Neural cell (in vitro differentiated cells): ENCODE measurements around the gene TMED3.

Source experiments
- EZH2 ChIP-seq: fragments of 200-600, 300-800 bp; shearing (Covaris generic), sonication (generic); IDR thresholded peaks from 2 replicates; pipeline ENCODE4 v1.6.1; 2014; ENCODE audit warnings: antibody characterized with exemption, low read length, borderline replicate concordance, mild to moderate bottlenecking; ENCODE audit not compliant: insufficient read depth, poor library complexity, severe bottlenecking
- POLR2AphosphoS5 ChIP-seq: IDR thresholded peaks from 2 replicates; pipeline ENCODE4 v1.6.1; 2012
- RAD21 ChIP-seq: fragments of 450-650 bp; conservative IDR thresholded peaks from 2 replicates; pipeline ENCODE4 v1.6.1; 2014; ENCODE audit warnings: antibody characterized with exemption, mild to moderate bottlenecking, moderate library complexity
- TAF1 ChIP-seq: IDR thresholded peaks from 2 replicates; pipeline ENCODE4 v1.6.1; 2012; ENCODE audit warnings: low read depth
- TF ChIP-seq, protein P1 (sequence below): fragments of 450-650 bp; IDR thresholded peaks from 2 replicates; pipeline ENCODE4 v1.5.1; 2014; ENCODE audit warnings: antibody characterized with exemption, mild to moderate bottlenecking, moderate library complexity; ENCODE audit not compliant: poor library complexity, severe bottlenecking
- TF ChIP-seq, protein P2 (sequence below): IDR thresholded peaks from 2 replicates; pipeline ENCODE4 v1.6.1; 2012; ENCODE audit warnings: borderline replicate concordance

DNA sequence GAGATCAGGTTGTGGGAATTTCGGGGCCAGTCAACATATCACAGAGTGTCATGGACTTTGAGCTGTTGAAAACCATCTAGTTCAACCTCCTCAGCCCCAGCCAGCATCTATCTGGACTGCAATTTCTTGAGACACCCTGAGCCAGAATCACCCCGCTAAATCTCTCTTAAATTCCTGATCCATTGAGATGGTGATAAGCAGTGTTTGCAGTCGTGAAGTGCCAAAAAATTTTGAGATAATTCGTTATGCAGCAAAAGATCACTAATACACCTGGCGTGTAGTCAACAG is 29.3 kb downstream of the TMED3 start:
- TF ChIP-seq, protein P1, sequence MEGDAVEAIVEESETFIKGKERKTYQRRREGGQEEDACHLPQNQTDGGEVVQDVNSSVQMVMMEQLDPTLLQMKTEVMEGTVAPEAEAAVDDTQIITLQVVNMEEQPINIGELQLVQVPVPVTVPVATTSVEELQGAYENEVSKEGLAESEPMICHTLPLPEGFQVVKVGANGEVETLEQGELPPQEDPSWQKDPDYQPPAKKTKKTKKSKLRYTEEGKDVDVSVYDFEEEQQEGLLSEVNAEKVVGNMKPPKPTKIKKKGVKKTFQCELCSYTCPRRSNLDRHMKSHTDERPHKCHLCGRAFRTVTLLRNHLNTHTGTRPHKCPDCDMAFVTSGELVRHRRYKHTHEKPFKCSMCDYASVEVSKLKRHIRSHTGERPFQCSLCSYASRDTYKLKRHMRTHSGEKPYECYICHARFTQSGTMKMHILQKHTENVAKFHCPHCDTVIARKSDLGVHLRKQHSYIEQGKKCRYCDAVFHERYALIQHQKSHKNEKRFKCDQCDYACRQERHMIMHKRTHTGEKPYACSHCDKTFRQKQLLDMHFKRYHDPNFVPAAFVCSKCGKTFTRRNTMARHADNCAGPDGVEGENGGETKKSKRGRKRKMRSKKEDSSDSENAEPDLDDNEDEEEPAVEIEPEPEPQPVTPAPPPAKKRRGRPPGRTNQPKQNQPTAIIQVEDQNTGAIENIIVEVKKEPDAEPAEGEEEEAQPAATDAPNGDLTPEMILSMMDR, result peak; percentile 47
- TF ChIP-seq EZH2, result no peak
- TF ChIP-seq RAD21, result no peak
- no peak for TF ChIP-seq TAF1
- no peak for TF ChIP-seq POLR2AphosphoS5
- TF ChIP-seq, protein P2, sequence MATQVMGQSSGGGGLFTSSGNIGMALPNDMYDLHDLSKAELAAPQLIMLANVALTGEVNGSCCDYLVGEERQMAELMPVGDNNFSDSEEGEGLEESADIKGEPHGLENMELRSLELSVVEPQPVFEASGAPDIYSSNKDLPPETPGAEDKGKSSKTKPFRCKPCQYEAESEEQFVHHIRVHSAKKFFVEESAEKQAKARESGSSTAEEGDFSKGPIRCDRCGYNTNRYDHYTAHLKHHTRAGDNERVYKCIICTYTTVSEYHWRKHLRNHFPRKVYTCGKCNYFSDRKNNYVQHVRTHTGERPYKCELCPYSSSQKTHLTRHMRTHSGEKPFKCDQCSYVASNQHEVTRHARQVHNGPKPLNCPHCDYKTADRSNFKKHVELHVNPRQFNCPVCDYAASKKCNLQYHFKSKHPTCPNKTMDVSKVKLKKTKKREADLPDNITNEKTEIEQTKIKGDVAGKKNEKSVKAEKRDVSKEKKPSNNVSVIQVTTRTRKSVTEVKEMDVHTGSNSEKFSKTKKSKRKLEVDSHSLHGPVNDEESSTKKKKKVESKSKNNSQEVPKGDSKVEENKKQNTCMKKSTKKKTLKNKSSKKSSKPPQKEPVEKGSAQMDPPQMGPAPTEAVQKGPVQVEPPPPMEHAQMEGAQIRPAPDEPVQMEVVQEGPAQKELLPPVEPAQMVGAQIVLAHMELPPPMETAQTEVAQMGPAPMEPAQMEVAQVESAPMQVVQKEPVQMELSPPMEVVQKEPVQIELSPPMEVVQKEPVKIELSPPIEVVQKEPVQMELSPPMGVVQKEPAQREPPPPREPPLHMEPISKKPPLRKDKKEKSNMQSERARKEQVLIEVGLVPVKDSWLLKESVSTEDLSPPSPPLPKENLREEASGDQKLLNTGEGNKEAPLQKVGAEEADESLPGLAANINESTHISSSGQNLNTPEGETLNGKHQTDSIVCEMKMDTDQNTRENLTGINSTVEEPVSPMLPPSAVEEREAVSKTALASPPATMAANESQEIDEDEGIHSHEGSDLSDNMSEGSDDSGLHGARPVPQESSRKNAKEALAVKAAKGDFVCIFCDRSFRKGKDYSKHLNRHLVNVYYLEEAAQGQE, result no peak
